ENCODE measurements around the gene NFATC1. TPM values are rescaled to one million over a fixed set of nuclear protein-coding genes. Genes with fewer than 3 reads are reported as not detected.
A peak's percentile ranks its signal among the peaks of the same experiment; 100 is the strongest.

Gene NFATC1
- total RNA-seq, 4 donors from 2014 or later = 5.3 to 19.1 (median 11.8) TPM

- in situ Hi-C loops (cut with MboI; ENCODE audit: low pct_ligation_motif_present in 1 of 4, low pct_unique_long_range_greater_than_20kb in 1 of 4, low sequenced_read_pairs in 3 of 4) (no loop called here), intact Hi-C loops (cut with DNase I; ENCODE audit: low total_unique reads) (no loop called here)
- Histone ChIP-seq H3K27me3 (peaks cover 9% of the 10 kb centered on the region), H3K27ac (no peak overlapping the region), H3K4me3 (no peak overlapping the region), H3K36me3 (no peaks in the 10 kb centered on the region), H3K4me1 (peaks cover 0 to 10% (median 3%) of the 10 kb centered on the region in 4 donors), H3K9me3 (no peaks in the 10 kb centered on the region)
- DNase-seq = peak; percentile 6
- TF ChIP-seq EP300 (IDR thresholded peaks at IDR 0.05; ENCODE audit: low read depth) = no peak
- no peak for TF ChIP-seq POLR2A (IDR thresholded peaks at IDR 0.05)
- no peak for TF ChIP-seq POLR2AphosphoS5 (IDR thresholded peaks at IDR 0.05)
- no peak for TF ChIP-seq CTCF (IDR thresholded peaks at IDR 0.05)
- WGBS, 2 donors (ENCODE audit: low coverage in 1 of 2) = 60 to 87% methylated on average over 1 to 44 of the region's 44 CpGs
Observed at GRCh38 chr18:79526468-79527460, 131.0 kb downstream of the NFATC1 start.

- H3K27me3 ChIP-seq = peaks cover 9% of the 10 kb centered on the region
- no peaks in the 10 kb centered on the region for H3K36me3 ChIP-seq
- WGBS, 2 donors (ENCODE audit: low coverage in 1 of 2) = 80 to 92% methylated on average over 5 to 16 of the region's 16 CpGs
- no peak overlapping the region for H3K4me3 ChIP-seq
- TF ChIP-seq POLR2A (IDR thresholded peaks at IDR 0.05) = no peak
- TF ChIP-seq CTCF (IDR thresholded peaks at IDR 0.05) = no peak
- no peak for TF ChIP-seq EP300 (IDR thresholded peaks at IDR 0.05; ENCODE audit: low read depth)
- no peak for TF ChIP-seq POLR2AphosphoS5 (IDR thresholded peaks at IDR 0.05)
- H3K4me1 ChIP-seq = peaks cover 0 to 10% (median 3%) of the 10 kb centered on the region in 4 donors
- no peak for DNase-seq
- intact Hi-C loops (cut with DNase I; ENCODE audit: low total_unique reads) (loop anchor here (1.0 kb wide), 1 partner anchor 148 kb away; no protein-coding TSS in a partner anchor), in situ Hi-C loops (cut with MboI; ENCODE audit: low pct_ligation_motif_present in 1 of 4, low pct_unique_long_range_greater_than_20kb in 1 of 4, low sequenced_read_pairs in 3 of 4) (no loop called here)
- H3K27ac ChIP-seq = no peak overlapping the region
- no peaks in the 10 kb centered on the region for H3K9me3 ChIP-seq
Observed at GRCh38 chr18:79527656-79528315, 132.1 kb downstream of the NFATC1 start.

DNA sequence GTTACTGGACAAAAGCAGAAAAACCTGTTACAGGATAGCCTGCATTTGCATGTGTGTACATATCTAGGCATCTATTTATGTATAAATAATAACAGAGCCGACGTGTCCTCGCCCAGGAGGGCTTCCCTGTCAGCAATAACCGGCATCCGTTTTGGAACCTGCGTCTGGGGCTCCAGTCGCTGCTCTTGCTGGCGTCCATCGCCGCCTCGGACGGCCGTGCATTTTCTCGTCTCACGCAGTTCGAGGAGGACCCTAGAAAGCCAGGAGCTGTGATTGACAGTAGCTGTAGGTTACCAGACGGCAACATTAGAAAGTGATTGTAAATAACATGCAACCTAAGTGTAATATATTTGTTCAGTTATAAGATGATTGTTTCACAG lies 132.6 kb downstream of the NFATC1 start:
- H3K36me3 ChIP-seq = no peaks in the 10 kb centered on the region
- peaks cover 0 to 10% (median 3%) of the 10 kb centered on the region in 4 donors for H3K4me1 ChIP-seq
- no peak for DNase-seq
- TF ChIP-seq POLR2A (IDR thresholded peaks at IDR 0.05) (no peak), CTCF (IDR thresholded peaks at IDR 0.05) (no peak), EP300 (IDR thresholded peaks at IDR 0.05; ENCODE audit: low read depth) (no peak), POLR2AphosphoS5 (IDR thresholded peaks at IDR 0.05) (no peak)
- in situ Hi-C loops (cut with MboI; ENCODE audit: low pct_ligation_motif_present in 1 of 4, low pct_unique_long_range_greater_than_20kb in 1 of 4, low sequenced_read_pairs in 3 of 4) (no loop called here), intact Hi-C loops (cut with DNase I; ENCODE audit: low total_unique reads) (loop anchor here (1.0 kb wide), 1 partner anchor 149 kb away; no protein-coding TSS in a partner anchor)
- H3K27ac ChIP-seq = no peak overlapping the region
- H3K4me3 ChIP-seq = no peak overlapping the region
- 83 to 90% methylated on average over 4 to 17 of the region's 17 CpGs for WGBS, 2 donors (ENCODE audit: low coverage in 1 of 2)
- no peaks in the 10 kb centered on the region for H3K9me3 ChIP-seq
- H3K27me3 ChIP-seq = peaks cover 9% of the 10 kb centered on the region

GRCh38 chr18:79528846-79529245 lies 133.1 kb downstream of the NFATC1 start:
- H3K27ac ChIP-seq = no peak overlapping the region
- H3K4me1 ChIP-seq = peaks cover 0 to 10% (median 3%) of the 10 kb centered on the region in 4 donors
- TF ChIP-seq CTCF (IDR thresholded peaks at IDR 0.05) (peak; percentile 83 to 91 (median 88)), EP300 (IDR thresholded peaks at IDR 0.05; ENCODE audit: low read depth) (no peak), POLR2A (IDR thresholded peaks at IDR 0.05) (no peak), POLR2AphosphoS5 (IDR thresholded peaks at IDR 0.05) (no peak)
- peak; percentile 64 for DNase-seq
- intact Hi-C loops (cut with DNase I; ENCODE audit: low total_unique reads) (loop anchor here (1.0 kb wide), 2 partner anchors 46 to 150 kb away; no protein-coding TSS in a partner anchor), in situ Hi-C loops (cut with MboI; ENCODE audit: low pct_ligation_motif_present in 1 of 4, low pct_unique_long_range_greater_than_20kb in 1 of 4, low sequenced_read_pairs in 3 of 4) (no loop called here)
- peaks cover 9% of the 10 kb centered on the region for H3K27me3 ChIP-seq
- H3K36me3 ChIP-seq = no peaks in the 10 kb centered on the region
- no peaks in the 10 kb centered on the region for H3K9me3 ChIP-seq
- WGBS, 2 donors (ENCODE audit: low coverage in 1 of 2) = 35 to 57% methylated on average over 14 to 26 of the region's 26 CpGs
- no peak overlapping the region for H3K4me3 ChIP-seq

Data from transverse colon (tissue), 4 donors.